GM19193 (cell line): ENCODE data around the gene KIAA1614.

Experiments
- POLR2A ChIP-seq: IDR thresholded peaks from 4 replicates; pipeline ENCODE4 v1.6.1; 2011; ENCODE audit not compliant: insufficient read depth, insufficient read length; ENCODE audit errors: extremely low read depth

Gene KIAA1614

DNA sequence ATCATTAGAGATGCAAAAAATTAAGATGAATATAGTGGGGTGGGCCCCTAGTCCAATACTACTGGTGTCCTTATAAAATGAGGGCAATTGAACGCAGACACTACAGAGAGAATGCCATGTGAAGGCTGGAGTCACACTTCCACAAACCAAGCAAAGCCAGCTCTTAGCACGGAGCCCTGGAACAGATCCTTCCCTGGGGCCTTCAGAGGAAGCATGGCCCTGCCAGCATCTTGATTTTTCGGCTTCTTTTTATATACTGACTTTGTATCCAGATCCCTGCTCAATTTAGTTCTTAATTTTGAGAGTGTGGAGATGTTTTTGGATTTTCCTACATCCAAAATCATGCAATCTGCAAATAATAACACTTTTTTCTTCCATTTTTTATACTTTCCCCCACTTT lies 10.2 kb upstream of the KIAA1614 start:
- TF ChIP-seq POLR2A = no peak

DNA sequence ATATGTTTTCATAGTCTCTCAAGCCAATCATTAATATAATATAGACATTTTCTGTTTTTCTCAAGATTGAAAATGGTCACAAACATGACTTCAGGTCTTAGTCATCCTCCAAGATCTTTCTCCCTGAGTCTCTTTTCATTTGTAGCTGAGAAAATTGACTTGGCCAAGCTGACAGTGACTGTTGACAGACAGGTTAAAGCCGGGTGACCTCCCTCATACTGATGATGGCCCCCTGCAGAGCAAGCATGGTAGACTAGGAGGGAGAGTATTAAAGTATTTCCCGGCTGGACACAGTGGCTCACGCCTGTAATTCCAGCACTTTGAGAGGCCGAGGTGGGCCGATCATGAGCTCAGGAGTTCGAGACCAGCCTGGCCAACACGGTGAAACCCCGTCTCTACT lies 6.8 kb upstream of the KIAA1614 start:
- no peak for TF ChIP-seq POLR2A

DNA sequence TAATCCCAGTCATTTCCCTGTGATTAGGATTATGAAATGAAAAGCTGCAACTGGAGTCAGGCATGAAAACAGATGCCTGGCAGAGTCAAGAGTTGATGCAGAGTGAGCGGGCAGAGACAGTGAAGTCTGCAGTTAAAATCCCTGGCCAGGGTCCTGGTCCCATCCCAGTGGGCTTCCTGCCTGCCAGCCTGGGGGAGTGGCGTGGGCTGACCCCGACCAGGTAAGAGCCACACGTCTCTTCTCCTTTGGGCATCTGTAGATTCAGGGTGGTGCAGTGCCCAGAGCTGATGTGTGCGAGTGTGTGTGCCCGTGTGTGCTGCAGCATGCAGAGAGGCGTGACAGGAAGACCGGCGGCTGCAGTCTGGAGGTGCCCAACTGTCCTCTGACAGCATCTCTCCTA lies 6.2 kb upstream of the KIAA1614 start:
- TF ChIP-seq POLR2A = no peak

DNA sequence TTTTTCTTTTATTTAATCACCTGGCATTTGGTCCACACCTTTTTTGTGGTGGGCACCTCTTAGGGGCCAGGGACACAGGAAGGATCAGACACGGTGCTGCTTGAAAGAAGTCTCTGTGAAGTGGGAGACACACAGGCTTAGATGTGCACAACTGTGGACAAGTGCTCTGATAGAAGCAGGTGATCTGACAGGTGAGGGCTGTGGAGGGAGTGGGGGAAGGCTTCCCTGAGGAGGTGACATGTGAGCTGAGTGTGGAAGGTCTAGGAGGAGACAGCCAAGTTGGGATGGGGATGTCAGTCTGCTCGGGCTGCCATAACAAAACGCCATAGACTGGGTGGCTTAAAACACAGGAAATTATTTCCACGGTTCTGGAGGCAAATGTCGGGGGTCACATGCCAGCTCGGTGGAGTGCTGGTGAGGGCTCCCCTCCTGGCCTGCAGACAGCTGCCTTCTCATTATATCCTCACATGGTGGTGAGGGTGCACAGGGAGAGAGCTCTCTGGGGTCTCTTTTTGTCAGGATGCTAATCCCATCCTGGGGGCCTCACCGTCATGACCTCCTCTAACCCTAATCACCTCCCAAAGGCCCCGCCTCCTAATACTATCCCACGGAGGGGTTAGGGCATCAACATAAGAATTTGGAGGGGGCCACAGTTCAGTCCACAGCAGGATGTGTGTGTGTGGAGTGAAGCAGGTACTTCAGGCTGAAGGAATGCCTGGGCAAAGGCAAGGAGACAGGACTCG lies 5.2 kb upstream of the KIAA1614 start:
- no peak for TF ChIP-seq POLR2A

DNA sequence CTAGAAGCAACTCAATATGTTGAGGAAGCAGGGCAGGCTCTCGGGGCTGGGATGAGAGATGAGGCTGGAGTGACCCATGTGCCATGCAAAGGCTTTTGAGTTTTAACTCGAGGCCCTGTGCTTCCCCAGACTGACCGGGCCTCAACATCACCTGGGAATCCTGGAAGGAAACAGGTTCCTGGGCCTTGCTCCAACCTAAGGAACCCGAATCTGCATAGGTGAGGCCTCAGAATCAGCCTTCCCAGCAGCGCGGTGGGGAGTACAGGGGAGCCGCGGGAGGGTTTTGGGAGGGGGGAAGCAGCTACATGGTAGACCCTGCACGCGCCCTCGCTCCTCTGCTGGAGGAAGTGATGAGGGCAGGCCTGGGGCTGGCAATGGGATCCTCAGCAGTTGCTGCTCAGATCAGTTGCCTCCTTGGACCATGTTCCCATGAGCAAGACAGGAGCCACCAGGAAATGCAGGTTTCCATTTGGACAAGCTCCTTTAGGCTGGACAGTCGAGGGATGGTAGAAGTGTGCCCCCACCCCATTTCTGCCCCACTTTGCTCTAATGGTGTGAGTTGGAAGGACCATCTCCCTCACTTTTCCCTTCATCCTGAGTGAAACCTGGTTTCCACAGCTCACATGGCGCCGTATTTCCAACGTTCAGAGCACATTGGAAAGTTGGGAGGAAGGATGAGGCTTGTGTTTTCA lies 4.5 kb upstream of the KIAA1614 start:
- TF ChIP-seq POLR2A = no peak

DNA sequence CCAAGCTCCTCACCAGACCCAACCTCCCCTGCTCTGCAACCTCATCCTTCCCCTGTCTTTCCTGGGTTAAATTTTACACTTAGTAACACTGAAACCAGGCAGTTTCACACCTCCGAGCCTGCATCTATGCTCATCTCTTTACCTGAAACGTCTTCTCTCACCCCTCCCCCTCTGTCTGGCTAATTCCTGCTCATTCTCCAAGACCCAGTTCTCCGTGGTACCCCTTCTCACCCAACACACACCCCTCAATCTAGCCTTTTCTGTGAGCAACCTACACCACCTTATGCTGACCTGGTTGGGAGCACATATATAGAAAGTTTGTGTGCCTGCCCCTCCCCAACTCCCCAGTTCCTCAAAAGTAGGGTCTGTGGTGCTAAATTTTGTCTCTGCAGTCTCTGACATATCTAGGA lies 3.7 kb upstream of the KIAA1614 start:
- TF ChIP-seq POLR2A = no peak

DNA sequence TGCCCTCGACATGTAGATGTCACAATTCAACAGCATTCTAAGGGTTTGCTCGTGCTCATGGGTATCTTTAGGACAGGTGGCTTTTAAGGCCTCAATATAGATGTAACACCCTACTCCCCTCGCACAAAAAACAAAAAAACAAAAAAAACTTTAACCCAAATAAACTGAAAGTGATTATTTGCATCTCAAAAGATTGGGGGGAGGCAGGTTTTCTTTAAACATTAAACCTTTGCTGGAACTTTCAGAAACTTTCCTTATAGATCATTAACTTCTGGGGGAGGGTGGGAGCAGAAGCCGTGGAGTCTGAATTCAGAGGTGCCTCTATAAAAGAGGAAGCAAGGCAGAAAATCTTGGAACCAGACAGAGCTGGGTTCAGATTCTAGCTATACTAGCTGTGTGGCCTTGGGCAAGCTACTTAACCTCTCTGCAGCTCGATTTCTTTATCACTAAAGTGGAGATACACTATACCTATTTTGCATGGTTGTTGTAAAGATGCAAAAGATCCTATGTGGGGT lies 3.2 kb upstream of the KIAA1614 start:
- TF ChIP-seq POLR2A = no peak

DNA sequence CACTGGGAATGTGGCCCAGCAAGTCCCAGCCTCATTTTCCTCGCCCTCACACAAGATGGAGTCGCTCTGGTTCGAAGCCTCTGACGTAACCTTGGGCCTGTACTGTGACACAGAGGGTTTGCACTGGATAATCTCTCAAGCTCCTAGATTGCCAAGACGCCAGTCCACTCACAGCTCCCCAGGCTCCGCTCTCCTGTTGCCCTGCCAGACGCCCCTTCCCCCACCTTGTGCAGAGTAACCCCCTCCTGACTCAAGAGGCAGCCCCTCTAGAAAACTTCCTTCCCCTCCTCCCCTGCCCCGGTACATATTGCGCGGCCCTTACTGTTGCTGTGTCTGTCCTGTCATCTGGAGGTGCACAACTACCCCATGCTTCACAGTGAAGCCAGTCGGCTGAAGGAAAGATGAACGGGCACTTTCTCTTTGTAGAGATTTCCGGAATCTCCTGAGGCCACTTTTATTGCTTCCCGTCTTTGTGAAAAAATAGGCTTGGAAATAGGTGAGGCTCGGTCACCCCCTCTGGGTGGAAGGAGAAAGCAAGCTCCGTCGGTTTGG lies 981 bp upstream of the KIAA1614 start:
- no peak for TF ChIP-seq POLR2A

DNA sequence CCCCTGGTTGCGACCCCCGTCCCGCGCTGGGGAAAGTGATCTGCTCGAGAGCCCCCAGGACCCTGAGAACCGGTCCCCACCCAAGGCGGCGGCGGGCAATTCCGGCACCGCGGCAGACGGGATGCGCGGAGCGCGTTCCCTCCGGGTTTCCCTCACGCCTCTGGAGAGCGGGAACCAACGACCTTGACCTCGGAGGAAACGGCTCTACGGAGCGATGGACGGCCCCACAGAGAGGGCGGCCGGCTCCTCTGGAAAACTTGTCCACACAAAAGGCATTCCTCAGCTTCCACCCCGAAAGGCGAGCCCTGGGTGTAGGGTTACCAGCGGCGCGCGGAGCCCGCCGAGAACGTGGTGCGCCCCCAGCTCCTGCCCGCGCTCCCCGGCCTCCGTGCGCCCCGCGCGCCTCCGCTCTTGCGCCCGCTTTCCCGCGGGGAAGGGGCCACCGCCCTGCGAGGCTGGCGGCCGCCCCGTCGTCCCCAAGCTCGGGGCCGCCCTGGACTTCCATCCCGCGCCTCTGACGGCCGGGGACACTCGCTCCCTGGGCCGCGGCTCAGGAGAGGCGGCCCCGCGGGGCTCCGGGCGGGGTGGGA lies 391 bp upstream of the KIAA1614 start:
- TF ChIP-seq POLR2A = no peak

DNA sequence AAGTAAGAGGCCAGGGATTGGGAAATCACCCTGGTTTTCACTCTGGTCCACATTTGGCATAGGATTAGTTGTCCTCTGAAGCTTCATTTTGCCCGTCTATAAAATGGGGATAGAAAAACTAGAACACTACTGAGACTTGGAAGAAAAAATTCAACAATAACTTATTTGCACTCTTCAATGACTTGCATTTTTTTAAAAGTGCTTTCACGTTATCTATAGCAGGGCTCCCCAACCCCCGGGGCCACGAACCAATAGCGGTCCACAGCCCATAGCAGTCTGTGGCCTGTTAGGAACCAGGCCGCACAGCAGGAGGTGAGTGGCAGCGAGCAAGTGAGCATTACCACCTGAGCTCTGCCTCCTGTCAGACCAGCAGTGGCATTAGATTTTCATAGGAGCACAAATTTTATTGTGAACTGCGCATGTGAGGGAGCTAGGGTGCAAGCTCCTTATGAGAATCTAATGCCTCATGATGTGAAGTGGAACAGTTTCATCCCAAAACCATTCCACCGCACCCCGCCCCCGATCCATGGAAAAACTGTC lies 2.8 kb downstream of the KIAA1614 start:
- no peak for TF ChIP-seq POLR2A

DNA sequence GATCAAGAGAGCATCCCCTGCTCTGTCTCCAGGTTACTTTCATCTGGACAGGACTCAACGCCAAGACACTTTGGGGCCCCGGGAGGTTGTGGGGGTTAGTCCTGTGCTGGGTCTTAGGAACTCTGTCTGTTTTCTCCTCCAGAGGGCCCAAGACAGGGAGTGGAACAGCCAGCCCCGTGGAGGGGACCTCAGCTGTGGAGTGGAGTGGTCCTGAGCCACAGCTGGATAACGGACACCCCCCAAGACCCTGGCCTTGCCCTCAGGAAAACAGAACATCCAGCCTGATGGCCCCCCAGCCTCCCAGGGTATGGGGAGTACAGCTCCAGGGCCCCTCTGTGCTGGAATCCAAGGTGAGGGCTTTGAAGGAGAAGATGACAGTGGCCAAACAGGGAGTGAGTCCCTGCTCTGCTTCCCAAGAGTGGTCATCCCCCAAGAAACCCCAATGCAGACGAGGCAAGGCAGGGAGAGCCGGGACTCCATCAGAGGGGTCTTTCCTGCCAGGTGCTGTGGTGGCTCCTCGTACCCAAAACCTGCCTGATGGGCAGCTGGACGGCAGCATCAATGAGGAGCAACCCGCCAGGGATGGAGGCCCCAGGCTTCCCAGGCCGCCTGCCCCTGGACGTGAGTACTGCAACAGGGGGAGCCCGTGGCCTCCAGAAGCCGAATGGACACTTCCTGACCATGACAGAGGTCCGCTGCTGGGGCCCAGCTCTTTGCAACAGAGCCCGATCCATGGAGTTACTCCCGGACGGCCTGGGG lies 3.5 kb downstream of the KIAA1614 start:
- TF ChIP-seq POLR2A = no peak

DNA sequence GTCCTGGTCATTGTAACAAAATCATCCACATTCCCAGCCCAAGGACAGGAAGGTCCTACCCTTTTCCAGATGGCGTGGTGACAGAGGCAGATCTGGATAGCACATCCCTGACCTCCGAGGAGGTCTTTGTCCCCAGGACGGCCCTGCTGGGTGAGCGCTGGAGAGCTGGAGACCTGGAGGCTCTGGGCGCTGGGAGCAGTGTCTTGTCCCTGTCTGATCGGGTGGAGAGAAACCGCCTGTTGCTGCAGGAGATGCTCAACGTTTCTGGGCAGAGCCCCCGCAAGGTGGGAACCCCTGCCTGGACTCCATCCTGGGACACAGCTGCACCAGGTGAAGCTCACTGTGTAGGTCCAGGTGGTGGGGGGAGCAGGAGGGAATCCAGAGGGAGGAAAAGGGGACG lies 4.1 kb downstream of the KIAA1614 start:
- TF ChIP-seq POLR2A = no peak

DNA sequence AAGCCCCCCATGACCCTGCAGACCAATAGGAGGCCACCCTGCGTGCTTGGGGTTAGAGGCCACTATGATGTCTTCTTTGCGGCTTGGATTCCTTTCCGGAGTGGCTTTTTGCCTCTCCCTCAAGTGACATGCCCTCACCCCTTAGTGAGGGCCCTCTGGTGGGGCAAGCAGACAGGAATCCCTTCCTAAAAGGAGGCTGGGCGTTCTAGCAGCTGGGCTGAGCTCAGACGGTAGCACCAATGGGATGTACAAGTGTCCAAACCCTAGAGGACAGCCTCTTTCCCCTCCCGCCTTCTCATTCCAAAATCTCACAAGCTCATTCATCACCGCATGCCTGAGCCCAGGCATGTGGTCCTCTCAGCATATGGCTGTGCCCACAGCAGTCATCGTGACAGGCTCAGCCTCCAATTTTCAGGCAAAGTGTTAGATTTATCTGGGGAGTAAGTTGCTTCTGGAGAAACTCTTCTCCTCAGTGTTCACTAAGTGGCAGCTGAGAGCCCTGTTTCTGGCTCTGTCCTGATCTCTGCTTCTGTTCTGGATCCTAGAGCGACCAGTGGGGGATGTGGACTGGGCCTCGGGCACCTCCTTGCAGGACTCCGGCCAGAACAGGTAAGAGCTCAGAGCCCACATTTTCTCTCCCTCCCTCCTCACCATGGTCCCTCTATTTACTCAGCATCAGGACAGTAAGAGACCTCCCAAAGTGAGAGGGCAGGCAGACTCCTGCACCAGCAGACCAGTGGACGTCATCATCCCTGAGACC lies 4.8 kb downstream of the KIAA1614 start:
- no peak for TF ChIP-seq POLR2A

DNA sequence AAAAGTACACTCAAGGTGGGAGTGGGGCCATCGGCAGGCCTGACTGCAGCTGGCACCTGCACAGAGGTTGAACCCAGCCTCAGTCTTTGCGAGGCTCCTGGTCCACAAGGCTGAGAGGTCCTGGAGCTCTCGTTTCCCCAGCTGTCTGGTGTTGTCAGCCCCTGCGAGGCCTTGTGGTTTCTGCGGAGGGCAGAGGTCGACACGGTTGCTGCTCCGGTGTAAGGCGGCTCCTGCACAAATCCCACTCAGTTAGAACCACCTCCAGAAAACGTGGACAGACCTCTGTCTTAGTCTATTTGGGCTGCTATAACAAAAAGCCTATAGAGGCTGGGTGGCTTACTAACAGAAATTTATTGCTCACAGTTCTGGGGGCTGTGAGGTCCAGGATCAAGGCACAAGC lies 5.8 kb downstream of the KIAA1614 start:
- no peak for TF ChIP-seq POLR2A
